Renal cortical epithelial cell (primary cell): Measurements from ENCODE around the gene NSD2. TPM values are rescaled to one million over a fixed set of nuclear protein-coding genes. Genes with fewer than 3 reads are reported as not detected.

Source experiments
- DNase-seq: peaks from one replicate; pipeline ENCODE4 v3.0.0-alpha.2; 2011; ENCODE audit warnings: low read depth
- total RNA-seq: library from RNA; depleted of rRNA; stranded (reverse); fragments of >200 nt; gene quantifications from 2 replicates; pipeline ENCODE4 v1.2.3, GENCODE V29; 2014

The NSD2 gene
- total RNA-seq, 1 donor from 2014 or later: 62.0 TPM

GRCh38 chr4:1945124-1945895 is 74.1 kb downstream of the NSD2 start:
- no peak for DNase-seq

GRCh38 chr4:1945912-1946311 is 74.7 kb downstream of the NSD2 start:
- no peak for DNase-seq

DNA sequence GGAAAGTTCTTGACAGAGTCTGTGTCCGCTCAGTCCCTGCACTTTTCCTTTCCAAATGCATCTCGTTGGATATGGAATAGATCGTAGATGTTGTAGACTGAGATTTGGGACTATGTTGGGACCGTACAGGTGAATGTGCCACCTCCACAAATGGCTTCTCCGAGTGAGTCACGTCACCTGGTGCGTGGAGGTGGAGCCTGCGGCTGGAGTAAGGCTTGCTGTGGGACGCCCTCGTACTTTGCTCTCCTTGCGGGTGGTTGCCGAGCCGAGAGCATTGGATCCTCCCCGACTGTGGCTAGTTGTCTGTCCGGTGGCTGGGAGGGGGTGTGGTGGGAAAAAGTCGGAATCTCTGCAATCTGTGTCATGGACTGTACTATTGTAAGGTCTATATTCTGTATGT is 77.0 kb downstream of the NSD2 start:
- no peak for DNase-seq

DNA sequence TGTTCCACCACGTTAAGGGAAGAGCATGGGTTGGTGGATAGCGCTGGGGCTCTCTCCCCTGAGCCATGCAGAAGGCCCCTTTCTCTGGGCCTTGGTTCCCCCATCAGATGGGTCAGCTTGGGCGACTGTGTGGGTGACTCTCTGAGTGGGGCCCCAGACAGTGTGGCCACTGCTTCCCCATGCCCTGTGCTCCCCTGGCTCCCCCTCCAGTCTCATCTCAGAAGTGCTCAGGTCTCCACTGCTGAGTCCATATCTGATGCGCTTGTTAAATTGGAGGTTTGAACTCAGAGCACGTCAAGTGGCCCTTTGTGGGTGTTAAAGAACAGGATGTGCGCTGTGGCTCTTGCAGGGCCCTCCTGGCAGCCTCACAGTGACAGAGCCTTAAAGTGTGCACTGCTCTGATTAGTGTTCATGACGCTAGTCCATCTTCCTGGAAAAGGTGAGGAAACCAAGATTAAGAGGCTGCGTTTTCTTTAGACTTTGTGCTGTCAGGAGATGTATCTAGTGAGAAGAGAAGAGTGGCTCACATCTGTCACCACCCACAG is 77.8 kb downstream of the NSD2 start:
- no peak for DNase-seq

- no peak for DNase-seq
These were observed 79.2 kb downstream of the NSD2 start for GRCh38 chr4:1950369-1950768.

DNA sequence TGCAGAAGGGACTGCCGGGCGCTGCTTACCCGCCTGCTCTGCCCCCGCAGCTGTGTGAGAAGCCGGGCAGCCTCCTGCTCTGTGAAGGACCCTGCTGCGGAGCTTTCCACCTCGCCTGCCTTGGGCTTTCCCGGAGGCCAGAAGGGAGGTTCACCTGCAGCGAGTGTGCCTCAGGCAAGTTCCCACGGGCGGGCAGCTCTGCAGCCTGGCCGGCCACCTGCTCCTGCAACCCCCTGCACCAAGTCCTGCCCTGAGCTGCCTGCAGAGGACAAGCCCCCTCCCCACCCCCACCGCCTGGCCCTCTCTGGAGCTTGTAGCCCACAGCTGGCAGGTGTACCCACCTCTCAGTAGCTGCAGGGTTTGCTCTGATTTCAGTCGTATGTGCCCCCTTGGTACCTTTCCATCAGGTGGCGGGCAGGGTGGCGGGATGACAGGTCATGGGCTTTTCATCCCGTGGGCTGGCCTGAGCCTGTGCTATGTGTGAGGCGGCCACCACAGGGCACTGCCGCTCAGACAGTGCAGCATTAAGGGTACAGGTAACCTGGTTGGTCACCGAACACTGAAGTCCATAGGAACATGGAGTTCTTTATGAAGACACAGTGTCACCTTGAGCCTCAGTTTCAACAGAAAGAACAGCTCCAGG is 81.0 kb downstream of the NSD2 start:
- DNase-seq: no peak

GRCh38 chr4:1952719-1953118 is 81.5 kb downstream of the NSD2 start:
- DNase-seq: no peak

DNA sequence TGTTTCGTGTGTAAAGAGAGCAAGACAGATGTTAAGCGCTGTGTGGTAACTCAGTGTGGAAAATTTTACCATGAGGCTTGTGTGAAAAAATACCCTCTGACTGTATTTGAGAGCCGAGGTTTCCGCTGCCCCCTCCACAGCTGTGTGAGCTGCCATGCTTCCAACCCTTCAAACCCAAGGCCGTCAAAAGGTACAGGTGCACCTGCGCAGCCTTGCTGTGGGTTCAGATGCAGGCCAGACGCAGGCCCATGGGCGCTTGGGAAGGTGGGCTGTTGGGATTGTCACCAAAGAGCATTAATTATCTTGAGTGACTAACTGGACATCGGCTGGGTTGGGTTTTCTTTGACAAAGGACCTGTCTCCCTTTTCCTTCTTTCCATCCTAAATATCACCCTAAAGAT is 82.1 kb downstream of the NSD2 start:
- no peak for DNase-seq

DNA sequence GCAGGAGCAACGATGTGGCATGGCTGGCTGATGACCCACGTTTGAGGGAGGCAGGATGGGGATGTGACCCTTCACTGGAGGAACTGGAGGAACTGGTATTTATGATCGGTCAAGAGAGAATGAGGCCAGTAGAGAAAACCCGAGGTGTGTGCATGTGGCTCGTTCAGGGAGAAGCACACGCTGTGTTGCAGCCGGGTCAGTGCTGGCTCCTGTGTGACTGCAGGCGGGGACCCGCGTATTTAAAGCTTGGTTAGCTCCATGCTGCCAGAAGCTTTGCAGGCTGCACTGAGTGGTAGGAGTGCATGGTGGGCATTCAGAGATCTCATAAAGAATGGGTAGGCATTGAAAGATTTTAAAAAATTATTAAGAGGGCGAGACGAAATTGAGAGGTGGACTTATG is 85.4 kb downstream of the NSD2 start:
- no peak for DNase-seq

GRCh38 chr4:1958276-1959103 is 87.3 kb downstream of the NSD2 start:
- no peak for DNase-seq

- no peak for DNase-seq
These were observed 87.9 kb downstream of the NSD2 start for GRCh38 chr4:1959104-1959384.

GRCh38 chr4:1960170-1960825 is 89.1 kb downstream of the NSD2 start:
- DNase-seq: peak; percentile 13

DNA sequence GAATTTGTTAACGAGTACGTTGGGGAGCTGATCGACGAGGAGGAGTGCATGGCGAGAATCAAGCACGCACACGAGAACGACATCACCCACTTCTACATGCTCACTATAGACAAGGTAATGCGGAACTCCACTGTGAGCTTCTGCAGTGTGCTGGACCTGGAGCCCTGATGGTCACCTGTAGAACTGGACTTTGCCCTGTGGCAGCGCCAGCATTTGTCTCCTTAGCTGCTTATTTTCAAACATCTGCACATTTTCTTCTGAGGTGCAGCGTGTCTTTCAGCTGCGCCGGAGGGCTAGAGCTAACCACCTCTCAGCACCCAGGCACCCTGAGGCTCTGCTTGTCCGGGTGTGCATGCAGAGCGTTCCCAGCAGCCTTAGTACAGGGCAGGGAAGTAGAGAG is 89.8 kb downstream of the NSD2 start:
- no peak for DNase-seq

GRCh38 chr4:1961563-1961962 is 90.4 kb downstream of the NSD2 start:
- DNase-seq: no peak

DNA sequence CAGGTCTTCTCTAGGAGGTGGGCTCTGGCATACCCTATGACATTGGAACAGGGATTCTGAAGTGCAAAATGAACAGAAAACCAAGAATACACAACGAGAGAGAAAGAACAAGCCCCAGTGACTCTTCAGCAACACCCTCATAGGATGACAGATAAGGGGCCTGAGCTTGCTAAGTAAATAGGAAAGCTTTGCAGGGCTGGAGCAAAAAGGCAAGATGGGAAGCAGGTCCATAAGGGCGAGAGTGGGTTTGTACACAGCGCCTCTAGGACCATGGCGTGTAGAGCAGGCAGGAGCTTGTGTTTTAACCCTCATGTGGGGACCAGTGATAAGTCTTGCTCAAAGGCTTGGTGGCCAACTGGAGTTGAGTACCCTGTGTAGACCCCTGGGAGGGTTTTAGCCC is 91.8 kb downstream of the NSD2 start:
- no peak for DNase-seq

GRCh38 chr4:1964443-1964842 is 93.2 kb downstream of the NSD2 start:
- no peak for DNase-seq

DNA sequence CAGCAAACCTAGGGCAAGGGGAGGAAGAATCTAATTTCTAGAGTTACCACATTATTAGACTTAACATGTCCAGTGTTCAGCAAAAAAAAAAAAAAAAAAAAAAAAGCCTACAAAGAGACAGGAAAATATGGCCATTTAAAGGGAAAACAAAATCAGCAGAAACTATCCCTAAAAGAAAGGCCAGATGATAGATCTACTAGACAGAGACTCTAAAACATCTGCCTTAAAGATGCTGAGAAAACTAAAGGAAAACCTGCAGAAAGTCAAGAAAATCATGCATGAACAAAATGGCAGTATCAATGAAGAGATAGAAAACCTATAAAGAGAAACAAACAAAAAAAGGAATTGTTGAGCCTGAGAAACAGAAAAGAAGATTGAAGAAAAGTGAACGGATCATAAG is 93.8 kb downstream of the NSD2 start:
- DNase-seq: no peak

DNA sequence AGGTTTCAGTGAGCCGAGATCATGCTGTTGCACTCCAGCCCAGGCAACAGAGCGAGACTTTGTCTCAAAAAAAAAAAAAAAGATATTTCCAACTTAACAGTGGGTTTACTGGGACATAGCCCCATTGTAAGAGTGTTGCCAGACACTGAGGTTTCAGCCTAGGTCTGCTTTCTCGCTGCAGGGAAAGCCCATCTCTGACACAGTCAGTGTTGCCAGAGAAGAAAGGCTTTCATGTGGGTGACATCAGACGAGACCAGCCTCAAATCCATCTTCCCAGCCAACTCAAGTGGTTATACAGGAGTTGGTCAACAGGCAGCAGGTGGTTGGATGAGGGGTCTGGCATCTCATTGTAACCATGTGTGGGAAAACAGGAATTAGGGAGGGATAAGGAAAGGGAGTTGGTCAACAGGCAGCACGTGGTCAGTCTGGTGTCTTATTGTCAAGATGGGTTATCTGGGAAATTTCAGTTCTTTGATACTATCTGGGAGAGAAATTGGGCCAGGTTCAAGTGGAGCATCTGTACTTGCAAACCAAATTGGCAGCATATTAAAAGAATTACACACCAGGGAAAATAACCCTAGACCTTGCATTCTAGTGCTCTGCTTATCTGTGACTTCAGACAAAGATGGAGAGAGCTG is 96.4 kb downstream of the NSD2 start:
- DNase-seq: no peak

- DNase-seq: no peak
These were observed 97.6 kb downstream of the NSD2 start for GRCh38 chr4:1968686-1969295.

GRCh38 chr4:1969928-1970723 is 98.9 kb downstream of the NSD2 start:
- no peak for DNase-seq
